Suprapubic skin (tissue), 4 donors: ENCODE measurements around the gene GZMB. TPM values are rescaled to one million over a fixed set of nuclear protein-coding genes. Genes with fewer than 3 reads are reported as not detected.

Source experiments
- DNase-seq, 2 donors: peaks; one replicate each; pipeline ENCODE4 v3.0.0-alpha.2; 2019; ENCODE audit warnings: low spot score in 2 of 2
- H3K27ac ChIP-seq: fragments of 200-600 bp; sonication (generic); one replicate; pipeline ENCODE4 v1.5.1; 2019
- H3K27me3 ChIP-seq: fragments of 200-600 bp; sonication (generic); one replicate; pipeline ENCODE4 v1.5.1; 2019
- H3K36me3 ChIP-seq: fragments of 200-600 bp; sonication (generic); one replicate; pipeline ENCODE4 v1.5.1; 2019
- H3K4me1 ChIP-seq: fragments of 200-600 bp; sonication (generic); one replicate; pipeline ENCODE4 v1.5.1; 2019
- H3K4me3 ChIP-seq: fragments of 200-600 bp; sonication (generic); one replicate; pipeline ENCODE4 v1.5.1; 2019; ENCODE audit warnings: mild to moderate bottlenecking
- H3K9me3 ChIP-seq: fragments of 200-600 bp; sonication (generic); one replicate; pipeline ENCODE4 v1.5.1; 2019
- EP300 ChIP-seq: sonication (generic); formaldehyde crosslinking; IDR thresholded peaks from one replicate; pipeline ENCODE4 v1.6.1; 2017; ENCODE audit warnings: antibody characterized with exemption
- POLR2A ChIP-seq, 2 donors: fragments of 450-650 bp; IDR thresholded peaks; one replicate each; pipeline ENCODE4 v1.6.1; 2017; ENCODE audit warnings: antibody characterized with exemption in 2 of 2, mild to moderate bottlenecking in 2 of 2, moderate library complexity in 2 of 2
- POLR2AphosphoS5 ChIP-seq, 3 donors: sonication (generic); formaldehyde crosslinking; IDR thresholded peaks; one replicate each; pipeline ENCODE4 v1.6.1; 2017; ENCODE audit warnings: antibody characterized with exemption in 3 of 3
- WGBS: methylation state at CpG from one replicate; pipeline ENCODE4 v1.1.5; 2018; 5-methylcytosine and 5-hydroxymethylcytosine counted together
- total RNA-seq, 4 donors: library from RNA; depleted of rRNA; stranded (reverse); fragments of >200 nt; gene quantifications; one replicate each; pipeline ENCODE4 v1.1.0, GENCODE V29; 2016
- TF ChIP-seq, protein P1 (sequence below), 2 donors: fragments of 200-600 bp in 1 of 2; fragments of 450-650 bp in 1 of 2; sonication (generic) in 1 of 2; IDR thresholded peaks; one replicate each; pipeline ENCODE4 v1.5.1; 2016 to 2019; ENCODE audit warnings: antibody characterized with exemption in 2 of 2, mild to moderate bottlenecking in 1 of 2, moderate library complexity in 1 of 2

GZMB gene
- total RNA-seq, 4 donors from 2014 or later, result 0.72 TPM; not detected in 3

DNA sequence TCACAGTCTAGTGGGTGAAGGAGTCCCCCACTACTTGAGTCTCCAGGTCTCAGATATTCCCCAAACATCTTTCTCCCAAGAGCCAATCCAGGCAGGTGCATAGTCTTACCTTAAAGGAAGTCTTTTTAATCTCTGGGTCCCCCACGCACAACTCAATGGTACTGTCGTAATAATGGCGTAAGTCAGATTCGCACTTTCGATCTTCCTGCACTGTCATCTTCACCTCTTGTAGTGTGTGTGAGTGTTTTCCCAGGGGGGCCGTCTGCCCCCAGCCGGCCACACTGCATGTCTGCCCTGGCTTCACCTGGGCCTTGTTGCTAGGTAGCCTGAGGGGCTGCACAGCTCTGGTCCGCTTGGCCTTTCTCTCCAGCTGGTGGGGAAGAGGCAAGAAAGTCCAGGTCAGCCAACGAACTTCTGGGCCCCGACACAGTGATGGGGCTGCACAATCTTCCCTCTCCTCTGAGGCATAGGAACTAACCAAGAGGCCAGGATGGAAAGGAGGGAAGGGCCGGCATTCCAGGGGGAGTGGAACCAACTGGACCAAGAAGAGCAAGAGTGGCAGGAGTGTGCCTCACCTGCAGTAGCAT, 2.1 kb downstream of the GZMB start:
- 96% methylated on average over 8 of the region's 11 CpGs for WGBS
- no peaks in the 10 kb centered on the region for H3K36me3 ChIP-seq
- no peak for DNase-seq
- H3K9me3 ChIP-seq, result no peaks in the 10 kb centered on the region
- no peak for TF ChIP-seq EP300
- TF ChIP-seq POLR2A (IDR thresholded peaks at IDR 0.05), result no peak
- no peak for TF ChIP-seq POLR2AphosphoS5 (IDR thresholded peaks at IDR 0.05)
- TF ChIP-seq, protein P1, sequence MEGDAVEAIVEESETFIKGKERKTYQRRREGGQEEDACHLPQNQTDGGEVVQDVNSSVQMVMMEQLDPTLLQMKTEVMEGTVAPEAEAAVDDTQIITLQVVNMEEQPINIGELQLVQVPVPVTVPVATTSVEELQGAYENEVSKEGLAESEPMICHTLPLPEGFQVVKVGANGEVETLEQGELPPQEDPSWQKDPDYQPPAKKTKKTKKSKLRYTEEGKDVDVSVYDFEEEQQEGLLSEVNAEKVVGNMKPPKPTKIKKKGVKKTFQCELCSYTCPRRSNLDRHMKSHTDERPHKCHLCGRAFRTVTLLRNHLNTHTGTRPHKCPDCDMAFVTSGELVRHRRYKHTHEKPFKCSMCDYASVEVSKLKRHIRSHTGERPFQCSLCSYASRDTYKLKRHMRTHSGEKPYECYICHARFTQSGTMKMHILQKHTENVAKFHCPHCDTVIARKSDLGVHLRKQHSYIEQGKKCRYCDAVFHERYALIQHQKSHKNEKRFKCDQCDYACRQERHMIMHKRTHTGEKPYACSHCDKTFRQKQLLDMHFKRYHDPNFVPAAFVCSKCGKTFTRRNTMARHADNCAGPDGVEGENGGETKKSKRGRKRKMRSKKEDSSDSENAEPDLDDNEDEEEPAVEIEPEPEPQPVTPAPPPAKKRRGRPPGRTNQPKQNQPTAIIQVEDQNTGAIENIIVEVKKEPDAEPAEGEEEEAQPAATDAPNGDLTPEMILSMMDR (IDR thresholded peaks at IDR 0.05), result no peak
- no peaks in the 10 kb centered on the region for H3K27me3 ChIP-seq
- H3K27ac ChIP-seq, result no peak overlapping the region
- no peak overlapping the region for H3K4me3 ChIP-seq
- H3K4me1 ChIP-seq, result no peaks in the 10 kb centered on the region

DNA sequence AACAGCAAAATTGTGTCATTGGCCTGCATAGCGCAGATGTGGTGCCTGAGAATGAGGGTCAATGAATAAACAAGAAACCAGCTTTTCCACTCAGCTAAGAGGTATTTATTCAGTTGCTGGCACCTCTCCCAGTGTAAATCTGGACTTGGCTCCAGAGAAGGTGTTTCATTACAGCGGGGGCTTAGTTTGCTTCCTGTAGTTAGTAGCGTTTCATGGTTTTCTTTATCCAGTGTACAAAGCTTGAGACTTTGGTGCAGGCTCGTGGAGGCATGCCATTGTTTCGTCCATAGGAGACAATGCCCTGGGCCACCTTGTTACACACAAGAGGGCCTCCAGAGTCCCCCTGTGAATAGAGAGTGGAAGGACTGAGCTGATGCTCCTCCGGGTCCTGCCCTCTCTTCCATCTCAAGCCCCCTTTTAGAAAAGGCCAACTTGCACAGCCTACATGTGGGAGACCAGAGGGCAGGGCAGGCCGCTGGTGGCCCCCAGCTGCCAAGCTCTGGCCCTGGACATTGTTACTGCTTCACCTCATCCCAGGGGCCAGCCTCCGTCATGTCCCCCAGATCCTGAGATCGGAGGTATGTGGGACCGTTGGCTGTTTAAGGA, 3.0 kb downstream of the GZMB start:
- TF ChIP-seq POLR2A (IDR thresholded peaks at IDR 0.05) (no peak), POLR2AphosphoS5 (IDR thresholded peaks at IDR 0.05) (no peak), EP300 (no peak)
- TF ChIP-seq, protein P1 (IDR thresholded peaks at IDR 0.05), result no peak
- Histone ChIP-seq H3K4me3 (no peak overlapping the region), H3K36me3 (no peaks in the 10 kb centered on the region), H3K4me1 (no peaks in the 10 kb centered on the region), H3K9me3 (no peaks in the 10 kb centered on the region), H3K27ac (no peak overlapping the region), H3K27me3 (no peaks in the 10 kb centered on the region)
- no peak for DNase-seq
- 58% methylated on average over 6 of the region's 10 CpGs for WGBS

DNA sequence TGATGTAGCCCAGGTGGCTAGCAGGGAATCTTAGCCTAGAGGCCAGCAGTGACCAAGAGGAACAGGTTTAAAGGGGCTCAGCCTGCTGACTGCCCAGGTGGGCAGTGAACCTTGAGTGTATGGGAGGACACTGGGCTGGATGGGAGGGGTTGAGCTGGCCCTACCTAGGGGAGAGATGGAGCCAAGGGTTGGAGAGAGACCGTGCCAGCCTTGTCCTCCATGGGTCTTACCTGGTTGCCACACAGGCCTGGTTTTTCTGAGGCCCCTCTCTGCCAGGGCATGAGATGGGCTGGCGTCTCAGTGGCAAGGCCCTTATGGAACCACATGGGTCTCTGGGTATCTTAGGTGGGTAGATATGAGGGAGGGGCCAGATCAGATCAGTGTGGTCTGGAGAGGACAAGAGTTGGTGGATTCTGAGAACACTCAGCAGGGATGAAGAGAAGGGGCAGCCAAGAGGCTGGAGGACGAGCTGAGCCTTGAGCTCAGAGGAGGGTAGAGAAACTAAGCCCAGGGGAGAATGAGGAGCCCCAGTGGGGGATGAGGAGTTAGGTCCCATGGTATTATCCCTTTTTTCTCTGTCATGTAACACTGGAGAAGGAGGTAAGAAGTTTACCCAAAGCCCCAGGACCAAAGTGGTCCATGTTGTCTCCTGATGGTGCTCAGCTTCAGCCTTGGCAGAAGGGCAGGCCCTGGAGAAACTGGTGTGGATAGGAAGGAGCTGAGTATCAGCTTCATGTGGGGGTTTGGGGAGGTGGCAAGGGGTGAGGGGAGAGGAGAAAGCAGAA, 3.7 kb downstream of the GZMB start:
- no peak for DNase-seq
- TF ChIP-seq EP300 (no peak), POLR2AphosphoS5 (IDR thresholded peaks at IDR 0.05) (no peak), POLR2A (IDR thresholded peaks at IDR 0.05) (no peak)
- TF ChIP-seq, protein P1 (IDR thresholded peaks at IDR 0.05), result no peak
- H3K9me3 ChIP-seq, result no peaks in the 10 kb centered on the region
- no peaks in the 10 kb centered on the region for H3K27me3 ChIP-seq
- no peak overlapping the region for H3K27ac ChIP-seq
- 57% methylated on average over 2 of the region's 3 CpGs for WGBS
- no peaks in the 10 kb centered on the region for H3K36me3 ChIP-seq
- H3K4me3 ChIP-seq, result no peak overlapping the region
- H3K4me1 ChIP-seq, result no peaks in the 10 kb centered on the region

DNA sequence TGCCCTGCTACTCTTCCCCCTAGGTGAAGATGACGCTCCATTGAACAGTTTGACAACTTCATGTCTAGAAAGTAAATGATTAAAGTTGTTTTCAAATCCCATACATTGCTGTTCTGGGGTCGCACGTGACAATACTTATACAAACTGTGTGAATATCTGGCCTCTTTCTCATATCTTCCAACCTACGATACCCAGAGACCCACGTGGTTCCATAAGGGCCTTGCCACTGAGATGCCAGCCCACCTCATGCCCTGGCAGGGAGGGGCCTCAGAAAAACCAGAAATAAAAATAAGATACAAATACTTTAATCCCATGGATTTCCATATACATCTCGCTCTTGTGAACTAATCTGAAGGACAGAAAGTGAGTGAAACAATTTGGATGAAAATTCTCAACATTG, 4.5 kb downstream of the GZMB start:
- DNase-seq, result no peak
- Histone ChIP-seq H3K9me3 (no peaks in the 10 kb centered on the region), H3K4me3 (no peak overlapping the region), H3K27me3 (no peaks in the 10 kb centered on the region), H3K36me3 (no peaks in the 10 kb centered on the region), H3K4me1 (no peaks in the 10 kb centered on the region), H3K27ac (no peak overlapping the region)
- WGBS, result 87% methylated on average over 6 of the region's 6 CpGs
- no peak for TF ChIP-seq EP300
- TF ChIP-seq, protein P1 (IDR thresholded peaks at IDR 0.05), result no peak

DNA sequence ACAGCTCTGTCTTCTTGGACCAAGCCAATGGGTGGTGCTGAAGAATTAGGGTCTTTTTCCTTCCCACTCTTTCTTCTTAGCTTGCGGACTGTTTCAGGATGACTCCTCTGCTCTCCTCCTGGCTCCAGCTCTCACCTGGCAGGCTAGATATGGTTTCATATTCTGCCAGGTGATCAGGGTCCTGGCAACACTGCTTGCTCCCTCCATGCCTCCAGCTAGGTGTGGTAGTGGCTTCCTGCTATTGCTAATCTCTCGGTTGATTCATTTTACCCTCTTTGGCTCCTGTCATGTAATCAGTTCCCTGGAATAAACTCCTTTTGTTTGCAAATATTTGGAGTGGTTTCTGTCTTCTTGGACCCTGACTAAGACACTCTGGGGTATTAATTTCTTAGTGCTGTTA, 20.2 kb downstream of the GZMB start:
- TF ChIP-seq EP300, result no peak
- Histone ChIP-seq H3K27ac (no peak overlapping the region), H3K27me3 (no peaks in the 10 kb centered on the region), H3K36me3 (no peaks in the 10 kb centered on the region), H3K4me3 (no peak overlapping the region), H3K4me1 (no peaks in the 10 kb centered on the region), H3K9me3 (peaks cover 4% of the 10 kb centered on the region)
- no peak for DNase-seq
- WGBS, result 65% methylated on average over 2 of the region's 2 CpGs
